ENCODE measurements around the gene BBX. TPM values are rescaled to one million over a fixed set of nuclear protein-coding genes. Genes with fewer than 3 reads are reported as not detected.

BBX gene
- total and polyA plus RNA-seq, 2 of the 13 experiments (the other 11 are each of a cell fraction or from before 2014, with no cell fraction given) = 13.7 to 23.2 TPM

GRCh38 chr3:107506458-107506857 is 16.3 kb upstream of the BBX start:
- no peak for FAIRE-seq
- in situ Hi-C loops (cut with HindIII; ENCODE audit: extremely low pct_ligation_motif_present, low pct_unique_long_range_greater_than_20kb) (no loop called here), intact Hi-C loops (cut with micrococcal nuclease; ENCODE audit: unreplicated experiment) (no loop called here)
- no peak for ATAC-seq
- H3K79me2 ChIP-seq (ENCODE audit: insufficient read depth, low read length) = no peaks in the 10 kb centered on the region
- no peak overlapping the region for H3K4me3 ChIP-seq (replicated peaks in 1 of 3; ENCODE audit: insufficient read depth in 1 of 3, low read depth in 2 of 3, low read length in 3 of 3)
- H3K27me3 ChIP-seq (ENCODE audit: control insufficient read depth in 1 of 2, insufficient read depth in 2 of 2, low read length in 2 of 2) = no peaks in the 10 kb centered on the region; a peak in 1 of 5 replicates
- CTCF ChIA-PET (ENCODE audit: low intra/inter-chr PET ratio, low total read pairs) = no interaction called here
- H4K20me1 ChIP-seq (ENCODE audit: insufficient read depth, low read length) = no peaks in the 10 kb centered on the region
- no peak overlapping the region for H2AFZ ChIP-seq (ENCODE audit: low read length)
- H3K4me2 ChIP-seq (ENCODE audit: low read depth, low read length) = no peak overlapping the region
- 0% methylated on average over 2 of the region's 2 CpGs for WGBS (ENCODE audit: low lambda C conversion rate)
- H3K4me1 ChIP-seq (ENCODE audit: insufficient read depth, low read length) = no peaks in the 10 kb centered on the region
- DNase-seq (ENCODE audit: low spot score) = no peak
- no TSS peak for BruUV-seq (replicated peaks)
- H3K36me3 ChIP-seq (replicated peaks in 1 of 2; ENCODE audit: control insufficient read depth in 1 of 2, insufficient read depth in 2 of 2, low read length in 2 of 2) = no peaks in the 10 kb centered on the region
- H3K27ac ChIP-seq (ENCODE audit: extremely low read length, insufficient read depth, low read length) = no peak overlapping the region
- POLR2A ChIA-PET = no interaction called here
- H3K9me3 ChIP-seq (ENCODE audit: low read length) = no peaks in the 10 kb centered on the region
- no peak overlapping the region for H3K9ac ChIP-seq (ENCODE audit: insufficient read depth, low read depth, low read length)
- TF ChIP-seq BRF2 (CRISPR knock-in tag; IDR thresholded peaks at IDR 0.05) = no peak
- TF ChIP-seq ZNF570 (CRISPR knock-in tag; IDR thresholded peaks at IDR 0.05; ENCODE audit: borderline replicate concordance) = no peak
- TF ChIP-seq CREM (IDR thresholded peaks at IDR 0.05) = no peak
- no peak for TF ChIP-seq CREM (CRISPR knock-in tag; IDR thresholded peaks at IDR 0.05)
- TF ChIP-seq GPN1 (CRISPR knock-in tag; IDR thresholded peaks at IDR 0.05; ENCODE audit: borderline replicate concordance) = no peak
- TF ChIP-seq MNT (IDR thresholded peaks at IDR 0.05) = no peak
- TF ChIP-seq PAXIP1 (CRISPR knock-in tag; conservative IDR thresholded peaks at IDR 0.05) = no peak
- TF ChIP-seq ZSCAN20 (CRISPR knock-in tag; IDR thresholded peaks at IDR 0.05; ENCODE audit: borderline replicate concordance) = no peak
- TF ChIP-seq ZNF597 (CRISPR knock-in tag; IDR thresholded peaks at IDR 0.05) = no peak
- no peak for TF ChIP-seq CREB1 (IDR thresholded peaks at IDR 0.05)
- no peak for TF ChIP-seq CREB1 (CRISPR knock-in tag; IDR thresholded peaks at IDR 0.05)
- TF ChIP-seq SRSF4 (IDR thresholded peaks at IDR 0.05; ENCODE audit: low read depth, low read length, poor library complexity, severe bottlenecking) = no peak
- no peak for TF ChIP-seq THRA (CRISPR knock-in tag; IDR thresholded peaks at IDR 0.05; ENCODE audit: borderline replicate concordance)
- TF ChIP-seq HES4 (CRISPR knock-in tag; IDR thresholded peaks at IDR 0.05; ENCODE audit: borderline replicate concordance) = no peak
- no peak for TF ChIP-seq POGZ (CRISPR knock-in tag; IDR thresholded peaks at IDR 0.05)
- TF ChIP-seq SMARCC2 (IDR thresholded peaks at IDR 0.05) = no peak
